NCI-H2196 treated with DMSO at 0.1 percent for 48 hours (cell line): Measurements from ENCODE around the gene CFAP46.
"Not testable (repeated sequence)": the region's sequence is repeated elsewhere in the genome, so short reads cannot be mapped to it uniquely, and the experiment has no call there.

Experiments used
- DNase-seq: peaks from one replicate; lab custom pipeline; 2025; ENCODE audit not compliant: unreplicated experiment; lab: John Stamatoyannopoulos, UW

Gene CFAP46

DNA sequence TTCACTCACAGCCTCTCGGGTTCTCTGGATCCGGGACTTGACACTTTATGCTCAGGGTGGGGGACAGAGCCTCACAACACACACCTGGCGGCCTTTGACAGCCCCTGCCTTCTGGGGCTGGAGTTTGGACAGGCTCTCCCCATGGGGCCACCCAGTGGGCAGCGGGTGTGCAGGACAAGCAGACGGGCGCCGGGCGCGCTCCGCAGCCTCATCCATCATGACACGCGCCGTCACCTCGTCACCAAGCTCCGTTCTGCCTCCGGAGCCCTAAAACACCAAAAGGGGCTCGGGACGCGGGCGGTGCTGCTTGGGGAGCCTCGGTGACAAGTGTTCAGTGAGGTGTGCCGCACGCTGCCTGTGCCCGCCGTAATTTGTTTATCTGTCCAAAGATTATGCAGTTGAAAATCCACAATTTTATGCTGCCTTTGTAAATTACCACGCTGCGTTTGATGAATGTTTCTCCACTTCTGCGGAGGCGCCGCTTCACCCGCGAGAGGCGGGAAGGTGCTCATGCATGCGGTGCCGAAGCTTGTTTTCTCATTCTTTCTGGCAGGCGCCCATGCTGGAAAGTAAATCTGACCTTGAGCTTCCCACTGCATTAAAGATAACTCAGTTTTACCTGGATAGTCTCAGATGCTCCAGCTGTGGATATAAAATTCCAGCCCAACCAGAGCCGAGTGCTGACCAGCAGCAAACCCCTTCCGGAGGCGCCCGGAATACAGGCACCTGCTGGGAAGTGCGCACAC is 162.6 kb downstream of the CFAP46 start:
- DNase-seq = no peak

DNA sequence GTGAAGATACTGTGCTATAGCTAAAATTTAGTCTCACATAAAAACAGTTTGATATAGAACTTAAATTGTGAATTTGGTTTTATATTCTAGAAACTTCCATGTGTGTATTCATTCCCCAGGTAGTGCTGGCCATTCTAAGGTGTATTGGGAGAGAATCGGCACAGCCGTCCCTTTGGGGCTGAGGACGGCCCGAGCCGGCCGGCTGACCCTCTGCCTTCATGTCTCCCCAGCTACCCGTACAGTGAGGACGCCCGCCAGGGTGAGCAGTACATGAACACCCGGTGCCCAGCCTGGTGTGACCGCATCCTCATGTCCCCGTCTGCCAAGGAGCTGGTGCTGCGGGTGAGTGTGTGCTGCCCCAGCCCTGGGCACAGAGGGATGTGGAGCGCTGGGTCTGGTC is 164.9 kb downstream of the CFAP46 start:
- no peak for DNase-seq

DNA sequence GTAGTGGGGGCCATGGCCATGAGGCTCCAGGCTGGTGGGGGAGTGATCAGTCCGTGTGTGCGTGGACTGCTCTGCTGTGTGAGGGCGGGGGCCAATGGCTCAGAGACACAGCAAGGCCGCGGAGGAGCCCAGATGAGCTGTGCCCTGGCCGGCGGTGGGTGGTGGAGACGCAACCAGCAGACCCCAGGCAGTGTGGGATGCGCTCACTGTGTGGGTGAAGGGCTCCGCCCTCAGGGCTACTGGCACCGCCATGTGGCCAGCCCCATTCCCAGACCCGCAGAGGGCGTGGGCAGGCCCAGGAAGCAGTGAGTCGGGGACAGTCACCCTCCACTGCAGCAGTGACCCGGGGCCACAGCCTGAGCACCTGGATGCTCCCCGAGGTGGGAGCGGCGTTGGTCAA is 165.5 kb downstream of the CFAP46 start:
- no peak for DNase-seq

DNA sequence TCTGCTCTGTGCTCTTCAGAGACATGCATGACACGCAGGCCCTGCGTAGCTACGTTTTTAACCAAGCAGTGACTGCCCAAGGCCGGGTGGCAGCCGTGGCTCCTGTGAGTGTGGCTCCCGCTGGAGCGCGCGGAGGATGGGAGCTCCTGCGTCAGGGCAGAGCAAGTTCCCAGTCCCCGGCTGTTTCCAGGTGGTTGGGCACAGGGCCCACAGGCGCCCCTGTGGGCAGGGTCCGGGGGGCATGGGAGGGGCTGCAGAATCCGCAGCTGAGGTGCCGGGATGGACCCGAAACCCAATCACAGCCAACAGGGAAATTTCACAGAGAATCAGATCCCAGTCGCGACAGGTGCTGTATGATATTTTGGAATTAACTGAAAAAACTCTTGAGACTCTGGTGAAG is 166.2 kb downstream of the CFAP46 start:
- no peak for DNase-seq

DNA sequence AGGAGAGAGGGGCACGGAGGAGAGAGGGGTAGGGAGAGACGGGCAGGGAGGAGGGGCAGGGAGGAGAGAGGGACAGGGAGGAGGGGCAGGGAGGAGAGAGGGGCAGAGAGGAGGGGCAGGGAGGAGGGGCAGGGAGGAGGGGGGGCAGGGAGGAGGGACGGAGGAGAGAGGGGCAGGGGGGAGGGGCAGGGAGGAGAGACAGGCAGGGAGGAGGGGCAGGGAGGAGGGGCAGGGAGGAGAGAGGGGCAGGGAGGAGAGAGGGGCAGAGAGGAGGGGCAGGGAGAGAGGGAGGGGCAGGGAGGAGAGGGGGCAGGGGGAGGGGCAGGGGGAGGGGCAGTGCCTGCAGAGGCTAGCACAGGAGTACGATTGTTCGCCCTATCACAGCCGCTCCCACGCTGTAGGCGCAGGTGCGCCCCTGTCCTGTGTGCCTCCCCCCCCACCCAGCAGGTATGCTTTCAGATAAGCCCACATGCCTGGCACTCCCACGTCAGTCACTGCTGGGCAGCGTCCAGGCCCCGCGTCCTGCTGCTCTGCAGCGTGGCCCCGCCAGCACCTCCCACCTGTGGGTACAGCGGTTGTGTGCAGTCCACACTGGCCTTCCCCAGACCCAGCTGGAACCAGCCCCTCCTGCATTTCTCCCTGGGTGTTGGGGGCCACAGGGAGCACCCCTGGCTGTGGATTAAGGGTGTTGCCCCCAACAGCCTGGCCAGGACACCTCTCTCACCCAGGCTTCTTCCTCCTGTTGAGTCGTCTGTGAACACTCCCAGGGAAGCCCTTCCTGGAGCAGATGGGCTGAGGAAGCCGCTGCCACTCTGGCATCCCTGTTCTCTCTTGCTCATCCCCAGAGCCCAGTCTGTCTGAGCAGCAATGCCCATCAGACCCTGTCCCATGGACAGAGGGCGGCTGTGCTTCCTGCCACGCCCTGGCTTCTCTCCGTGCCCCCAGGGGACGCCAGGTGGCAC is 167.2 kb downstream of the CFAP46 start:
- DNase-seq = no peak

DNA sequence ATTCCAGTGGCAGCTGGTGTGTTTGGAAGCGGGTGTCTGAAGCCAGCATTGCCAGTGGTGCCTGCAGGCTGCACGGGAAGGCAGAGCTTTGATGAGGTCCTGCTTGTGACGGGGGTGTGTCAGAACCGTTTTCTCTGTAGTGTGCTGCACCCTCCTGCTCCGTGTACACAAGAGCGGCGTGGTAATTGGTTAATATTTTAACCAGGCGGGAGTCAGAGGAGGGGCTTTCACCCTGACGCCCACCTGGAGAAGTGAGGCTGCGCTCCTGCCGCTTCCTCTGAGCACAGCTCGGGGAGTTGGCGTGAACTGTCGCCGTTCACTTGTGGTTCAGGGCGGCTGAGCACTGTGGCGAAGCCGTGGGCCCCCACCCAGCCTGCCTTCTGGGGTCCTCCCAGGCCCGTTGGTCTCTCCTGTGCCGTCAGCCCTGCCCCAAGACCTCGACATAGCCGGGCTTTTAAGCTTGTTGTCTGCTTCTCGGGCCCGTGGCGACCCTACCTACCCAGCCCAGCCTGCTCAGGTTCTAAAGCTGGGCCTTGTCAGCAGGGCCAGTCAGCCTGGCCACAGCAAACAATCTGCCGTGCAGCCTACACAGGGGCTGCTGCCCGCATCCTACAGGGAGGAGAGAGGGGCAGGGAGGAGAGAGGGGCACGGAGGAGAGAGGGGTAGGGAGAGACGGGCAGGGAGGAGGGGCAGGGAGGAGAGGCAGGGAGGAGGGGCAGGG is 168.0 kb downstream of the CFAP46 start:
- no peak for DNase-seq

DNA sequence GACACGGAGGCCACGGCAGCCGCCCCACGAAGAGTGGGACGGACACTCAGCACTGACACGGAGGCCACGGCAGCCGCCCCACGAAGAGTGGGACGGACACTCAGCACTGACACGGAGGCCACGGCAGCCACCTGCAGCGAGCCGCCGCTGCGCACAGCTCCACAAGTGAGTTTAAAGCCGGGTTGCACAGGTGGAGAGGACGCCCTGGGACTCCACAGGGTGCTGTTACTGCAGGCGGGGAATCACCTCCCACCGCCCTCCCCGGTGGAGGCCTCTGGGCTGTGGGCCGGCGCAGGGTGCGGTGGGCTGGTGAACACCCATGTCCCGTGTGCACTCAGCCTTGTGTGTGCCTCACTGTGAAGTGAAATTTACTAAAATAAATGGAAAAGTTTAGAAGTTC is 169.6 kb downstream of the CFAP46 start:
- DNase-seq = not testable (repeated sequence)

DNA sequence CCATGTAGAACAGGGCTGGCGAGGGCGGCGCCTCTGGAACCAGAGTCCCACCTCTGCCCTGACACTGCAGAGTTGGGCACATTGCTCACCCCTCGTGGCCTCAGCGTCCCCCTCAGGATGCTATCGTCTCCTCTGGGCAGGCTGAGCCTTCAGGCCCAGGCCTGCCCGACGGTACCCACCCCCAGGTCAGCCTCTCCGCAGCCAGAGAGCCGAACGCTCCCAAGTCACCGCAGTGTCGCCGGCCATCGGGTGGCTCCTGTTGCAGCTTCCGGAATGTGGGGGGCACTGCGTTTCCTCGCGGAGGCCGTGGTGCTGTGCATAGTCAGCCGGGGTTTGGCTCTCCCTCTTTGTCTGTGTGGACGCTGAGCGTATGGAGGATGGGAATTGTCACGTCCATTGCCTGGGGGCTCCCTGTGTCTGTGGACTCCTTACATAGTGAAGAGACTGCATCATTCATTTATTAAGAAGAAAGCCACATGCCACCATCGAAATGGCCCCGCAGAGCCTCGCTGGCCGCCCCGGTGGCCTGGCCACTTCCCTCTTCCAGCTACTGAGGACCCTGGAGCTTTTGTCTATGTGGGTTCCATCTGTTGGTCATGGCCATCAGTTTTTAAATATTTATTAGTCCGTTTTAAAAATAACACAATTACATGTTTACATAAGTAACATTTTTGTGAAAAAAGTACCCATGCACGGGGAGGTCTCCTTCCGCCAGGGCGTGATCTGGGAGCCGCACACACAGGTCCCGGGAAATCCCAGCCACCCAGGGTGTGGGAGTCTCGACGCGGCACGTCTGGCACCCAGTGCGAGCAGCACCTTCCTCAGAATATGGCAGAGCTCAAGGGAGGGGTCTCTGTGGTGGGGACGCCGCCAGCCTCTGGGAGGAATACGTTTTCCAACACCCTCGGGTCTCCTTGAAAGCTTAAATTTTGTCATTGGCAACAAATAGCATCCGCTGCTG is 172.0 kb downstream of the CFAP46 start:
- no peak for DNase-seq

DNA sequence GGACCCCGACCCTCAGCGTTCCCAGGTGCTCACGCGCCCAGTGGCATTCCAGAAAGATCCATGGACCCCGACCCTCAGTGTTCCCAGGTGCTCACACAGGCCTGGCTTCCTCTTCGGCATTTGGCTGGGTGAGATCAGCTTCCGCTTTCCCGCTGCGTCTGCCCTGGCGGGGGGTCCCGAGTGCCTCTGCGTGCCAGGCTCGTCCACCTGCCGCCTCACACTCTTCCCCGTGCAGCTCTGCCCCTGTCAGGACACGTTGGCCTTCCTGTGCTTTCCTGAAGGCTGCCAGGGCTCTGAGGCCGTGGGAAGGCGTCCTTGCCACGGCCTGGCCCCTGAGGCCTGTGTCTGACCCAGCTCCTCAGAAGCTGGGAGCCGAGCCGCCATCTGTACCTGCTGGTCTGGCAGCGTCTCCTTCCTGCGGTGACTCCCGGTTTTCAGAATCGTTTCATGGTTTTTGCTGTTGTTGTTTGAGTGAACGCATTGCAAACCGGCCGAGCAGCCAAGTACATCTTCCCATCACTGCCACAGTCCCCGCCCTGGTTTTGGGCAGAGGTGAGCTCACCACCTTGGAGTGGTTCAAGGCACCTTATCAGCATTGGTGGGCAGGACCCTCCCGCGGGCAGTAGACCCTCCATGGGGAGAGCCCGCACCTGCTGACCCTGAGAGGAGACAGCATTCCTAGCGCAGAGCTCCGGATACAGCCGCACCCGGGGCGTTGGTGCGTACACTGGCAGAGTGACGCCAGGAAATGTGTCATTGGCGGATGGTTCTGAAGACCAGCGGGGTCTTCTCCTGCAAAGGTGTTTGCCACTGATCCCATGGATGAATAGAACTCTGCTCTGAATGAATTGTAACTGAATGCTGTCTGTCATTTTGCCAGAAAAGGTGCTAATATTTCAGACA is 173.8 kb downstream of the CFAP46 start:
- no peak for DNase-seq

DNA sequence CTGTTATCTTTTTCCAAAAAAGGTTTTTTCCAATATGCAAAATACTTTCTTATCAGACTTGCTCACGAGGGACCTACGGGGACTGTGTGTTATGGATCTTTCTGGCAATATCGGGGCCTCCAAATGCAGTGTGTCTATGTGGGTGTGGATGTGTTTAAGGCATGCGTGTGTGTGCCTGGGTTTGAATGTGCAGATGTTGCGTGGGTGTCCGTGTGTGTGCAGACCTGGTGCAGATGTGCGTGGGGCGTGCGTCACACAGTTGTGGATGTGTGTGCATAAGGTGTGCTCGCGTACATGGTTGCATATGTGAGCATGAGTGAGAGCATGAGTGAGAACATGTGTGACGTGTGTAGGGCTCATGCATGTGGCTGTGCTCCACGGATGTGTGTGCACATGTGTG is 176.1 kb downstream of the CFAP46 start:
- DNase-seq = no peak

DNA sequence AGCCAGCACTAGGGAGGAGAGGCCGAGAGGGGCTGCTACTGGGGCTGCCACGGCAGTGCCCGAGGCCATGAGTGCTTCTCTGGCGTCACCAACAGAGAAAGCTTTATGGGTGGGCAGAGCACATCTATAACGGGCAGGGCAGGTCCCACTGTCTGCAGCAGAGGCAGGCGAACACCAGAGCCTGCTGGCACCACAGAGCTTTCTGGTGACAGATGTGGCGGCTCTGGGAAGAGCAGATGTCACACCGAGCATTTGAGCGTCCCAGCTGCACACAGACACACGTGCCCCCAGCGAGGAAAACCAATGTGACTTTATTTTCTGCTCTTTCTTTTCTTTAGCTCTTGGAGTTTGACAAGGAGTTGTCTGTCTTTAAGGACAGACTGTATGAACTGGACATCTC is 176.9 kb downstream of the CFAP46 start:
- no peak for DNase-seq

DNA sequence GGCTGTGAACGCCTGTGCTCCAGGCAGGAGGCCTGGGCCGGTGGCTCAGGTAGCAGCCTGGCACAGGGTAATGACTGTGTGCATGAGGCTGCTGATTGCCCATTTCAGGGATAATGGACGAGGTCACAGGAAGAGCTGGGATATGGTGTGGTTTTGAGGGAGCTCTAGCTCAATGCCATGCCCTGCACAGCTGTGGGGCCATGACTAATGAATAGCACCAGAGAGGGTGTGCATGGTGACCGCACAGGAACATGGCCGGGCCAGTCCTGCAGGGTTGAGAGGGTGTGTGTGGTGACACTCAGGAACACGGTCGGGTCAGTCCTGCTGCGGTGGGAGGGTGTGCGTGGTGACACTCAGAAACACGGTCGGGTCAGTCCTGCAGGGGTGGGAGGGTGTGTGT is 178.3 kb downstream of the CFAP46 start:
- no peak for DNase-seq

DNA sequence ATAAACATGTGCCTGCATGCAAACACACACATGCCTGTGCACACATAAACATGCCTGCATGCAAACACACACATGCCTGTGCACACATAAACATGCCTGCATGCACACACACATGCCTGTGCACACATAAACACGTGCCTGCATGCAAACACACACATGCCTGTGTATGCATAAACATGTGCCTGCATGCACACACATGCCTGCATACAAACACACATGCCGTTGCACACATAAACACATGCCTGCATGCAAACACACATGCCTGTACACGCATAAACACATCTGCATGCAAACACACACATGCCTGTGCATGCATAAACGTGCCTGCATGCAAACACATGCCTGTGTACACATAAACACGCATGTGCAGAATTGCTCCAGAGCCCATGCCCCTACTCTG is 178.8 kb downstream of the CFAP46 start:
- no peak for DNase-seq

DNA sequence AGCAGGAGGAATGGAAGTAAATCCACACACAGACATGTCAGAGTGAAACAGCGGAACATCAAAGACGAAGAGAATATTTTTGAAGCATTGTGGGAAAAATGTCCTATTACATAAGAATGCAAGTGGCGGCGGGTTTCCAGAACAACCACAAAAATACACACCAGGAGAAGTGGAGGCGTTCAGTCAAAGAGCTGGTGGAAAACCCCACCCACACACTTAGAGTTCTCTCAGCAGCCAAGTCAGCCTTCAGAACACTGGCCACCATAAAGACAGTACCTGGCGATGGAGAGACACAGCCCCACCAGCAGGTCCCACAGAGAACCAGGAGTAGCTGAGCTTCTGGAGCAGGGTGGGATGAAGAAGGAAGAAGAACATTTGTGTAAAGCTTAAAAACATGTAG is 180.1 kb downstream of the CFAP46 start:
- DNase-seq = no peak

DNA sequence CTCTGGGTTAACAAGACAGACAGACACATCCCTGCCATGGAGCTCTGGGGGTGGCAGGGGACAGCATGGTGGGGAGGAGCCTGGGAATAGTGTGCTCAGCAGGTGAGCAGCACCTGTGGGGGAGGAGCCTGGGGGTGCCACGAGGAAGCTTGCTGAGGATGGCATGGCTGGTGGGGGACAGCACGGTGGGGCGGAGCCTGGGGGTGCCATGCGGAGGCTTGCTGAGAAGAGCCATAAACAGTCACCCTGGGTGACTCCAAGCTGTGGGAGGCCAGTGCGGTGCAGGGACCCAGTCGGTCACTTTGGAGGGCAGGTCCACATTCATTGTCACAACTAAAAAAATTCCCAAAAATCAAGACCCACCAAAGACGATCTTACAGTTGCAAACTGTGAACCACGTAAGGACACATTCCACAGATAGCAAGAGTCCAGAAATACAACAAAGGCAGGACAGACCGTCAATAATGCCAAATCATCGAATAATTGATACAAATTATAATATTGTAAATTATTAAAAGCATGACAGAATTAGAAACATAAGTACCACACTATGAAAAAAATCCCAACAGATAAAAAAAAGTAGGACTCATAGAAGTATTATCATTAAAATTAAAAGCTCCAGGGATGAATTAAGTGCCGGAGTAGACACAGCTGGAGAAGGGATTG is 180.8 kb downstream of the CFAP46 start:
- DNase-seq = no peak

DNA sequence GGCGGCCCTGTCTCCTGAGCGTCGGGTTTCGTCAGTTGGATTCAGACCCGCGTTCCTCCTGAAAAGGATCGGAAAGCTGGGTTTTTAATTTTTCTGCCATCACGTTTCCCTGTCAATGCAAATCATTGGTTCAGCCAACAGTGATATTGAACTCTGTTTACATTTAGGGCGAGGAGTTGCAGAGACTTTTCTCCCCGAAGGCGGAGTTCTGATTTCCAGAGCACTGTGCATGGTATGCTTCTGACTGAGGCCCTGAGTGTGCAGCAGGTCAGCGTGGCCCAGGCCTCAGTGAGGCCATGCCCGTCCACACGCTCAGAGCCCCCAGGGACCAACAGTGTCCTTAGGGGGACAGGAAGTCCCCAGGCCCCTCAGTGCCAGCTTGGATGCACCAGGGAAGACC is 183.5 kb downstream of the CFAP46 start:
- no peak for DNase-seq
